SJSA1 (cell line): ENCODE data around the gene UGT1A1. TPM values are rescaled to one million over a fixed set of nuclear protein-coding genes. Genes with fewer than 3 reads are reported as not detected.
"Not testable (repeated sequence)": the region's sequence is repeated elsewhere in the genome, so short reads cannot be mapped to it uniquely, and the experiment has no call there.

Experiments used
- DNase-seq, 2 experiments: peaks; one replicate each; pipeline ENCODE4 v3.0.0-alpha.2; 2015 to 2020; ENCODE audit warnings: low spot score in 2 of 2, low read depth in 1 of 2
- H3K27ac ChIP-seq: fragments of 250-450 bp; sonication (Bioruptor Pico); 2 replicates; pipeline ENCODE4 v1.5.1; 2020; ENCODE audit warnings: mild to moderate bottlenecking, moderate library complexity
- H3K27me3 ChIP-seq: fragments of 250-450 bp; sonication (Bioruptor Pico); replicated peaks from 2 replicates; pipeline ENCODE4 v1.5.1; 2020; ENCODE audit warnings: mild to moderate bottlenecking, moderate library complexity
- H3K36me3 ChIP-seq: fragments of 250-450 bp; sonication (Bioruptor Pico); 2 replicates; pipeline ENCODE4 v1.5.1; 2020; ENCODE audit warnings: mild to moderate bottlenecking
- H3K4me1 ChIP-seq: fragments of 250-450 bp; sonication (Bioruptor Pico); replicated peaks from 2 replicates; pipeline ENCODE4 v1.6.1; 2021; ENCODE audit warnings: mild to moderate bottlenecking
- H3K4me3 ChIP-seq: fragments of 250-450 bp; sonication (Bioruptor Pico); 2 replicates; pipeline ENCODE4 v1.5.1; 2020; ENCODE audit warnings: mild to moderate bottlenecking
- H3K9me3 ChIP-seq: fragments of 250-450 bp; sonication (Bioruptor Pico); replicated peaks from 2 replicates; pipeline ENCODE4 v1.5.1; 2020; ENCODE audit warnings: mild to moderate bottlenecking
- total RNA-seq: library from RNA; depleted of rRNA; stranded (reverse); fragments of >200 nt; shearing (Covaris generic); gene quantifications from 2 replicates; pipeline ENCODE4 v1.2.3, GENCODE V29; 2014; rRNA removed

The UGT1A1 gene
- total RNA-seq: not detected in 2 replicates

- Histone ChIP-seq H3K27me3 (no peaks in the 10 kb centered on the region), H3K27ac (no peak within 1 kb of the TSS), H3K4me1 (peaks cover 13% of the 10 kb centered on the region), H3K9me3 (0 out of 2 replicates have a peak, but pooled peaks cover 3% of the 10 kb centered on the region), H3K4me3 (no peak within 1 kb of the TSS), H3K36me3 (no peaks in the 10 kb centered on the region)
- no peak for DNase-seq
Observed at GRCh38 chr2:233760043-233760442, at the start of gene UGT1A1. UGT1A1 (plus strand) TSS chr2:233760270; CDS start chr2:233760288, 18 bp downstream.

DNA sequence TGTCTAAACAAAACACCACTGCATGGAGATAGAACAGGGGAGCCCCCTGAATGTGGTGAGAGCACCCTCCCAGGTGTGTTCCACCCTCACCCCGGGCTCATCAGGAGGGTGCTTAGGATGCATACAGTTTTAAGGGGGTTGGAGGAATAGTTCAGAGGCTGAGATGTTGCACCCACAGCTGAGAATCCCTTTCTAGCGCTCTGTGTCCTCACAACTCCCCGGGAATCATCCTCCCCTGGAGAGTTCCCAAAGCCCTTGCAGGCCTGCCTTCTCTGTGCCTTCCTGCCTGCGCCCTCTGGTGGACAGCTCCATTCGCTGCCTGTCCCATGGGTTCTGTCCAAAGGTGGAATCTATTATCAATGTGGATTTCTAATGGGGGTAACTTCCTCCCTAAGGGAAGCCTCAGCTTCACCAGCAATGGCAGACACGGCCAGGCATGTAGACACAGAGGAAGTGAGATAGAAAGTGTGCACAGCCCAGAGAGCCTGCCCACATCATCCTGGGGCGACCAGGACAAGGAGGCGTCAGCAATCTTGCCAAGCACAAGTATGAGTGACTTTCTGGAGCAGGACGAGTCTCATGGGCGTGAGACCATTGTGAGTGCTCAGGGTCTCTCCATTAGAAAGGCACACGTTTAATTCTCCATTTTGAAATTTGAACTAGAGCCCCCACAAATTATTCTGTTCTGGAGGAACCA, 48.6 kb upstream of the UGT1A1 start:
- Histone ChIP-seq H3K4me1 (peaks cover 28% of the 10 kb centered on the region), H3K36me3 (no peaks in the 10 kb centered on the region), H3K4me3 (no peak overlapping the region), H3K9me3 (no peaks in the 10 kb centered on the region), H3K27me3 (no peaks in the 10 kb centered on the region), H3K27ac (no peak overlapping the region)
- DNase-seq: peak; percentile 63 to 83

DNA sequence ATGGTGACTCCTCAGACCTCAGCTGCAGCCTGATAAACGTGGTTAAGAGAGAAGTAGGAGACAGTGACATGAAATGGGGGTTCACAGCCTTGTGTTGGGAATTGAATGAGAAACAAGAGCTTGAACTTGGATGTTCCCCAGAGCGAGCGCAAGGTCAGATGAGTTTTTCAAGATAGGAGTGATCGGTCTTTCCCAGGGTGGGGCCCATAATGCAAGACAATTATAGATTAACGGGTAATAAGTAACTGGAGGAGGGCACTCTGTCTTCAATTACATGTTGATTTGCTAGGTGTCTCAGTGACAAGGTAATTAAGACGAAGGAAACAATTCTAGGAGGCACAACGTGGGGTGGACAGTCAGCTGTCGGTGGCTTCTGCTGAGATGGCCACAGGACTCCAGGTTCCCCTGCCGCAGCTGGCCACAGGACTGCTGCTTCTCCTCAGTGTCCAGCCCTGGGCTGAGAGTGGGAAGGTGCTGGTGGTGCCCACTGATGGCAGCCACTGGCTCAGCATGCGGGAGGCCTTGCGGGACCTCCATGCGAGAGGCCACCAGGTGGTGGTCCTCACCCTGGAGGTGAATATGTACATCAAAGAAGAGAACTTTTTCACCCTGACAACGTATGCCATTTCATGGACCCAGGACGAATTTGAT, 47.3 kb upstream of the UGT1A1 start, which contains the start of gene UGT1A5:
Gene UGT1A5, plus strand, starts transcription at position 297 of the 651 bp plus-strand sequence. Its CDS starts 85 bp downstream, at position 382.
- Histone ChIP-seq H3K36me3 (no peaks in the 10 kb centered on the region), H3K27me3 (no peaks in the 10 kb centered on the region), H3K9me3 (no peaks in the 10 kb centered on the region), H3K27ac (no peak within 1 kb of the TSS), H3K4me1 (peaks cover 17% of the 10 kb centered on the region), H3K4me3 (no peak within 1 kb of the TSS)
- no peak for DNase-seq

GRCh38 chr2:233713262-233713615, 46.8 kb upstream of the UGT1A1 start:
- Histone ChIP-seq H3K36me3 (no peaks in the 10 kb centered on the region), H3K27ac (no peak overlapping the region), H3K4me3 (no peak overlapping the region), H3K9me3 (no peaks in the 10 kb centered on the region), H3K4me1 (peaks cover 12% of the 10 kb centered on the region), H3K27me3 (no peaks in the 10 kb centered on the region)
- no peak for DNase-seq

DNA sequence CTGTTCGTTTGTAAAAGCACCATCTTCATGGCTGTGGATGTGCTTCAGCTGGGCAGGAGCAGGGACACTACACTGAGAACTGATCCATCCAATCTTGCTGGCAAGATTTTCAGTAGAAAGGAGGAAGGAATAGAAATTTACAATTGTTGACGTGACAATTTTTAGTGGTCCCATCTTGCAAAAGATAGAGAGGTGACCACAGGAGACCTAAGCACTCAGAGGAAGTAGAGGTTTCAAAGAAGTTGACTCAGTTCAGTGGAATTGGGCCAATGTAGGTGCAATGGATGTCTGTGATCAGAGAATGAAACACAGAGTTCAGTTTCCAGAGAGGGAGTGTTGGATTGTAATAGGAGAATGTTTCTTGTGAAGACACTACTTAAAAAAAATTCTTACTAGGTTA, 45.9 kb upstream of the UGT1A1 start:
- Histone ChIP-seq H3K4me1 (0 out of 2 replicates have a peak, but pooled peaks cover 5% of the 10 kb centered on the region), H3K9me3 (no peaks in the 10 kb centered on the region), H3K27me3 (no peaks in the 10 kb centered on the region), H3K36me3 (no peaks in the 10 kb centered on the region), H3K4me3 (no peak overlapping the region), H3K27ac (no peak overlapping the region)
- no peak for DNase-seq

DNA sequence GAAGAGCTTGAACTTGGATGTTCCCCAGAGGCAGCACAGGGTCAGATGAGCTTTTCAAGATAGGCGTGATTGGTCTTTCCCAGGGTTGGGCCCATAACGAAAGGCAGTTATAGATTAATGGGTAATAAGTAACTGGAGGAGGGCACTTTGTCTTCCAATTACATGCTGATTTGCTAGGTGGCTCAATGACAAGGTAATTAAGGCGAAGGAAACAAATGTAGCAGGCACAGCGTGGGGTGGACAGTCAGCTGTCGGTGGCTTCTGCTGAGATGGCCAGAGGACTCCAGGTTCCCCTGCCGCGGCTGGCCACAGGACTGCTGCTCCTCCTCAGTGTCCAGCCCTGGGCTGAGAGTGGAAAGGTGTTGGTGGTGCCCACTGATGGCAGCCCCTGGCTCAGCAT, 41.5 kb upstream of the UGT1A1 start, which contains the start of gene UGT1A4:
Gene UGT1A4, plus strand, starts transcription at position 185 of the 400 bp plus-strand sequence. Its CDS starts 85 bp downstream, at position 270.
- H3K4me1 ChIP-seq: no peaks in the 10 kb centered on the region
- no peaks in the 10 kb centered on the region for H3K9me3 ChIP-seq
- H3K36me3 ChIP-seq: no peaks in the 10 kb centered on the region
- no peaks in the 10 kb centered on the region for H3K27me3 ChIP-seq
- no peak for DNase-seq
- H3K4me3 ChIP-seq: no peak within 1 kb of the TSS
- no peak within 1 kb of the TSS for H3K27ac ChIP-seq

GRCh38 chr2:233728723-233729301, 31.3 kb upstream of the UGT1A1 start, which contains the start of gene UGT1A3:
UGT1A3 (plus strand) TSS chr2:233729042; CDS start chr2:233729127, 85 bp downstream.
- Histone ChIP-seq H3K4me3 (no peak within 1 kb of the TSS), H3K4me1 (no peaks in the 10 kb centered on the region), H3K9me3 (no peaks in the 10 kb centered on the region), H3K27ac (no peak within 1 kb of the TSS), H3K36me3 (no peaks in the 10 kb centered on the region), H3K27me3 (no peaks in the 10 kb centered on the region)
- no peak for DNase-seq

- not testable (repeated sequence) for H3K27me3 ChIP-seq, DNase-seq, H3K4me3 ChIP-seq, H3K36me3 ChIP-seq, H3K27ac ChIP-seq, H3K4me1 ChIP-seq, H3K9me3 ChIP-seq
Observed at GRCh38 chr2:233736868-233737653, 23.0 kb upstream of the UGT1A1 start.

GRCh38 chr2:233740870-233741269, 19.2 kb upstream of the UGT1A1 start:
- 0 out of 2 replicates have a peak, but pooled peaks cover 6% of the 10 kb centered on the region for H3K27me3 ChIP-seq
- no peaks in the 10 kb centered on the region for H3K4me1 ChIP-seq
- no peak for DNase-seq
- H3K36me3 ChIP-seq: no peaks in the 10 kb centered on the region
- H3K9me3 ChIP-seq: no peaks in the 10 kb centered on the region
- H3K4me3 ChIP-seq: no peak overlapping the region
- H3K27ac ChIP-seq: no peak overlapping the region

DNA sequence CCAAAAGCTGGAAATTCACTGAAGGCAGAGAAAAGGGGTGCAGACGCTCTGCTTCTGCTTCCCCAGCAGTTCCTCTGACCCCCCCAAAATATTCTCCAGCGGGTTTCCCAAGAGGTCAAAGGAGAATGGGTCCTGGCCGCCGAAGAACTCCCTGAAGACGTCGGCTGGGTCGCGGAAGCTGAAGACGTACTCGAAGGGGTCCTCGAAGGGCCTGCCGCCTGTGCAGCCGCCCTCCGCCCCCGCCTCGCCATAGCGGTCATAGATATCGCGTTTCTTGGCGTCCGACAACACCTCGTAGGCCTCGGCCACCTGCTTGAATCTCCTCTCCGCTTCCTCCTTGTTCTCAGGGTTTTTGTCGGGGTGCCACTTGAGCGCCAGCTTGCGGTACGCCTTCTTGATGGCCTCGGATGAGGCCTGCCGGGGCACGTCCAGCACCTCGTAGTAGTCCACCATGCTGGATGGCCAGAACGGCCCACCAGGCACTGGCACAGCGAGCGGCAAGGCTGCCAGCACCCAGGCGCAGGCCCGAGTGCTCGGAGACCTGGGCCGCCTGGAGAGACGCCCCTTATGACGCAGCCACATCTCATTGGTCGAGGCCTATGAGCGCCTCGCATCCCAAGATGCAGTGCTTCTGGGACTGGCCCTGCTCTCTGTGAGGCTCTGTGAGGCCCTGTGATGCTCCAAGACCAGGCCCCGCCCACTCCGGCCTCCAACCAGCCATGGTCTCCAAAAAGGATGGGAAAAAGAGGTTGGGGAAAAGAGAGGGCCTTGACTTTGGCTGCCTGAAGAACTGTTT, 16.4 kb upstream of the UGT1A1 start:
- no peak for DNase-seq
- no peak overlapping the region for H3K27ac ChIP-seq

GRCh38 chr2:233745073-233745755, 14.9 kb upstream of the UGT1A1 start:
- Histone ChIP-seq H3K4me3 (no peak overlapping the region), H3K9me3 (no peaks in the 10 kb centered on the region), H3K27ac (no peak overlapping the region), H3K4me1 (no peaks in the 10 kb centered on the region), H3K36me3 (no peaks in the 10 kb centered on the region), H3K27me3 (no peaks in the 10 kb centered on the region)
- no peak for DNase-seq

More for the DNA sequence above, 16.4 kb upstream of the UGT1A1 start:
- Histone ChIP-seq H3K27me3 (no peaks in the 10 kb centered on the region), H3K36me3 (no peaks in the 10 kb centered on the region), H3K4me1 (no peaks in the 10 kb centered on the region), H3K9me3 (no peaks in the 10 kb centered on the region), H3K4me3 (no peak overlapping the region)

- H3K4me3 ChIP-seq, DNase-seq: not testable (repeated sequence)
Observed at GRCh38 chr2:233745838-233746237, 14.2 kb upstream of the UGT1A1 start.

More at GRCh38 chr2:233745838-233746237, 14.2 kb upstream of the UGT1A1 start:
- not testable (repeated sequence) for H3K9me3 ChIP-seq, H3K36me3 ChIP-seq, H3K27me3 ChIP-seq, H3K27ac ChIP-seq, H3K4me1 ChIP-seq
